Activated CD8-positive, alpha-beta memory T cell treated with anti-CD3 and anti-CD28 coated beads, Interleukin-2, amount 50 U/mL, for 1 hour (primary cell): ENCODE results near the gene KPNA4.

ENCODE experiments used
- DNase-seq: peaks from one replicate; pipeline ENCODE4 v3.0.0-alpha.2; 2020; ENCODE audit errors: extremely low read depth

KPNA4 gene

GRCh38 chr3:160449636-160450598 is 115.5 kb downstream of the KPNA4 start, which contains the start of gene TRIM59:
Gene TRIM59 (minus strand): TSS chr3:160449786. CDS start chr3:160439183, 10,603 bp downstream.
- peak; percentile 89 for DNase-seq

- no peak for DNase-seq
These were observed 116.3 kb downstream of the KPNA4 start for GRCh38 chr3:160448845-160449635.

- DNase-seq = no peak
These were observed 117.8 kb downstream of the KPNA4 start for GRCh38 chr3:160447544-160447943.

GRCh38 chr3:160446522-160447056 is 118.8 kb downstream of the KPNA4 start:
- DNase-seq = no peak

GRCh38 chr3:160445854-160446253 is 119.5 kb downstream of the KPNA4 start:
- no peak for DNase-seq
